ENCODE results near the gene GRIPAP1. TPM values are rescaled to one million over a fixed set of nuclear protein-coding genes. Genes with fewer than 3 reads are reported as not detected.

Gene GRIPAP1
- total RNA-seq, 1 donor from 2014 or later = 15.0 TPM

DNA sequence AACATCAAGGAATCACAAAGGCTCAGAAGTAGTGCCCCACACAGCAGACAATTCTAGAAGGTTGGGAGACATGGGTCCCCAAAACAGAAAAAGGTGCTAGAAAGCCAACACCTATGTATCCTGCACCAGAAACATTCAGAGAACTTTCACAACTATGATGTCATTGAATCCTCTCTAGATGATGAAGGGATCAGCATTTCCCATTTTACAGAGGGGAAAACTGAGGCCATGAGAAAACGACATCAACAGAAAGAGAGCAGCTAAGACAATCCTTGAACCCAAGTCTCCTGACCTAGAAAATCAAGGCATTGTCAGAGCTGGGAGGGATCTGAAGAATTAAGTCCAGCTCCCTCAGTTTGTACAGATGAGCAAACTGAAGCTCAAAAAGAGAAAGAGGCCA lies 33.7 kb downstream of the GRIPAP1 start:
- DNase-seq (ENCODE audit: low spot score in 2 of 2) = no peak
- Histone ChIP-seq H3K9me3 (no peaks in the 10 kb centered on the region), H3K36me3 (no peaks in the 10 kb centered on the region), H3K27me3 (no peaks in the 10 kb centered on the region), H3K4me3 (no peak overlapping the region), H3K4me1 (no peaks in the 10 kb centered on the region), H3K27ac (no peak overlapping the region)
- intact Hi-C loops (cut with DNase I) = no loop called here
- TF ChIP-seq, protein P1, sequence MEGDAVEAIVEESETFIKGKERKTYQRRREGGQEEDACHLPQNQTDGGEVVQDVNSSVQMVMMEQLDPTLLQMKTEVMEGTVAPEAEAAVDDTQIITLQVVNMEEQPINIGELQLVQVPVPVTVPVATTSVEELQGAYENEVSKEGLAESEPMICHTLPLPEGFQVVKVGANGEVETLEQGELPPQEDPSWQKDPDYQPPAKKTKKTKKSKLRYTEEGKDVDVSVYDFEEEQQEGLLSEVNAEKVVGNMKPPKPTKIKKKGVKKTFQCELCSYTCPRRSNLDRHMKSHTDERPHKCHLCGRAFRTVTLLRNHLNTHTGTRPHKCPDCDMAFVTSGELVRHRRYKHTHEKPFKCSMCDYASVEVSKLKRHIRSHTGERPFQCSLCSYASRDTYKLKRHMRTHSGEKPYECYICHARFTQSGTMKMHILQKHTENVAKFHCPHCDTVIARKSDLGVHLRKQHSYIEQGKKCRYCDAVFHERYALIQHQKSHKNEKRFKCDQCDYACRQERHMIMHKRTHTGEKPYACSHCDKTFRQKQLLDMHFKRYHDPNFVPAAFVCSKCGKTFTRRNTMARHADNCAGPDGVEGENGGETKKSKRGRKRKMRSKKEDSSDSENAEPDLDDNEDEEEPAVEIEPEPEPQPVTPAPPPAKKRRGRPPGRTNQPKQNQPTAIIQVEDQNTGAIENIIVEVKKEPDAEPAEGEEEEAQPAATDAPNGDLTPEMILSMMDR (IDR thresholded peaks at IDR 0.05) = no peak

DNA sequence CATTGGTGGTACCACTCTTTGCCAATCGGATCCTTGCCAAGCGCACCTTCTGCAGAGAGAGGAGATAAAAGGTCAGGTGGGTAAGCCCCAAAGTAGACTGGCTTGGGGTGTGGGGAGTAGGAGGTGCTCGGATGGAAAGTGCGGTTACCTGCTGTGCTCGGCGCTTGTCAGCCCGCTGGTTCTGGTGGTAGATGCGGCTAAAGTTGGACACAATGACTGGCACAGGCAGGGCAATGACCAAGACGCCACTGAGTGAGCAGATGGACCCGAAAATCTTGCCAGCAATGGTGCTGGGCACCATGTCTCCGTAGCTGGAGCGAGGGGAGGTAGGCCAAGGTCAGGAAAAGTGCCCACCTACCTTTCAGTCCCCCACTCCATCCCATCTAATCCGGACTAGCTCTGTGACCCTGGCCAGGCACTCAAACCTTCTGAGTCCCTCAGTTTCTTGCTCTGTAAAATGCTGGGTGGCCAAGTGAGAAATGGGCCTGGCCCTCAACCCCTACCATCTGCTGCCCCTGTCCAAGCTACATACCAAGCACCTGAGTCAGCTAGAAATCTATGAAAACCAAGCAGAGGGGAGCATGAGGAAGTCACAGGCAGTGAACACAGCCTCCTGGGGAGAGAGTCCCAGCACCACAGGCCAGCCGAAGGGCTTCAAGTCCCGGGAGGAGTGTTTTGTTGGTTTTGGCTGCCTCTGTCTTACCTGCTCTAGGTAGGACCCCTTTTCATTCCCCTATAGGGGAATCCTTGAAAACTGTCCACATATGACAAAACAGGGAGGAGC lies 35.1 kb downstream of the GRIPAP1 start:
- no peaks in the 10 kb centered on the region for H3K36me3 ChIP-seq
- TF ChIP-seq, protein P1 (IDR thresholded peaks at IDR 0.05) = no peak
- DNase-seq (ENCODE audit: low spot score in 2 of 2) = no peak
- no peaks in the 10 kb centered on the region for H3K9me3 ChIP-seq
- H3K4me3 ChIP-seq = no peak overlapping the region
- H3K27ac ChIP-seq = peak overlapping the region; percentile 7 to 32
- H3K27me3 ChIP-seq = no peaks in the 10 kb centered on the region
- intact Hi-C loops (cut with DNase I) = no loop called here
- no peaks in the 10 kb centered on the region for H3K4me1 ChIP-seq

DNA sequence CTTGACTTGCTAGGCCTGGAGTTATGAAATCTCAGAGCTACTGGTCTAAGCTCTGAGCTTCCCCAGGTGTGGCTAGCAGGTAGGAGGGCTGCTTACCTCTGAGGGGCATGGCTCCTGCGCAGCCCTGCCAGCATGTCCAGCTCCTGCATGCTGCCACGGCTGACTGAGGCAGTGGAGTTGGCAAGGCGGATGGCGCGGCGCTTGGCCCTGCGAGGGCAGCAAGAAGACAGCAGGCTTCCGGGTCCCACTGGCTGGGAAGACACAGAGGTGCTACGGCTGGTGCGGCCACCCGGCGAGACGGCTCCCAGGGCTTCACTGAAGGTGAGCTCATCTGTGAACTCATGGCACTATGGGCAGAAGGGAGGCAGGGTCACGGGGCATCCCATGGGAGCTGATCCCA lies 36.1 kb downstream of the GRIPAP1 start:
- TF ChIP-seq, protein P1 (IDR thresholded peaks at IDR 0.05) = no peak
- H3K4me1 ChIP-seq = no peaks in the 10 kb centered on the region
- H3K9me3 ChIP-seq = no peaks in the 10 kb centered on the region
- H3K27me3 ChIP-seq = no peaks in the 10 kb centered on the region
- no peak overlapping the region for H3K4me3 ChIP-seq
- no peaks in the 10 kb centered on the region for H3K36me3 ChIP-seq
- intact Hi-C loops (cut with DNase I) = no loop called here
- no peak for DNase-seq (ENCODE audit: low spot score in 2 of 2)
- H3K27ac ChIP-seq = no peak overlapping the region

DNA sequence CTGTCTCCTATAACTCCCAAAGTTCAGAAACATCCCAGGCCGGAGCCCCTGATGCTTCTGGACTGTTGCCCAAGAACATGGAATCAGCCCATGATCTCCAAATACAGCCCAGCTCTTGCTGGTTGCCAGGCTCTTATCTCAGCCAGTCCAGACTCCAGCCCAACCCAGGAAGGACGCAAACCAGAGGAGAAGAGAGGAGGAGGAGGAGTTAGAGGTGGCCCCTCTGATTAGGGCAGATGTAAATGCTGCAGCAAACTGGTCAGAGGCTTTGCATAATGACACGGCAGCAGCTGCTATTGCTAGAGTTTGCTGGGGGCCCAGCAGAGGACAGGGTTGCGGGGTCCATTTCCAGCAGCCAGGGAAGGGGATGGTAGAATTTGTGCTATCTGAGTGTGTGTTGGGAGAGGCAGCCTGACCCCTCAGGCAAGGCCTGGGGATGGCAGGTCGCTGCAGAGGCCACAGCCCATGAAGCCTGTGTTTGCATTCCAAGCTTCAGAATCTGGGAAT lies 40.4 kb downstream of the GRIPAP1 start:
- no peak for DNase-seq (ENCODE audit: low spot score in 2 of 2)
- no peak overlapping the region for H3K4me3 ChIP-seq
- H3K27me3 ChIP-seq = no peaks in the 10 kb centered on the region
- no peaks in the 10 kb centered on the region for H3K36me3 ChIP-seq
- TF ChIP-seq, protein P1 (IDR thresholded peaks at IDR 0.05) = no peak
- intact Hi-C loops (cut with DNase I) = no loop called here
- peak overlapping the region; percentile 42 to 49 for H3K27ac ChIP-seq
- H3K4me1 ChIP-seq = no peaks in the 10 kb centered on the region
- peaks cover 0 to 3% of the 10 kb centered on the region in 2 donors for H3K9me3 ChIP-seq

DNA sequence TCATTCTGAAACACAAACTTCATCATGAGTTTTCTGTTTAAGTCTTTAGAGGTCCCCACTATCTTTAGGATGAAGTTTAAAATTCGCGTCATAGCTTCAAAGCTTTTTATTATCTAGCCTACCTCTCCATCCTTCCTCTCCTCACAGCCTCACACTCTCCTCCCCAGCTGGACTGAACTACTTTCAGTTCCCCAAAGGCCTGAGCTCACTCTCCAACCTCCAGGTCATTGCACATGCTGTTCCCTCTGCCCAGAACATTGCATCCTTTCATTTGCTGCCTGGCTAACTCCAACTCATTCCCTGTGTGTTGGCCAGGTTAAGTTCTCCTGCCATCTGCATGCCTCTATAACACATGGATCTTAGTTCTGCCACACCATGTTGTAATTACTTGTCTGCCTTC lies 41.8 kb downstream of the GRIPAP1 start:
- Histone ChIP-seq H3K4me3 (no peak overlapping the region), H3K27ac (peak overlapping the region; percentile 49 to 91), H3K4me1 (no peaks in the 10 kb centered on the region), H3K9me3 (peaks cover 0 to 3% of the 10 kb centered on the region in 2 donors), H3K27me3 (no peaks in the 10 kb centered on the region), H3K36me3 (peaks cover 0 to 3% of the 10 kb centered on the region in 2 donors)
- TF ChIP-seq, protein P1 (IDR thresholded peaks at IDR 0.05) = no peak
- intact Hi-C loops (cut with DNase I) = no loop called here
- no peak for DNase-seq (ENCODE audit: low spot score in 2 of 2)

Data from ascending aorta (tissue), 2 donors.